Measurements from ENCODE around the gene NPAP1. TPM values are rescaled to one million over a fixed set of nuclear protein-coding genes. Genes with fewer than 3 reads are reported as not detected.

Gene NPAP1
- total RNA-seq, 1 experiment from 2014 or later, result 0.13 TPM

DNA sequence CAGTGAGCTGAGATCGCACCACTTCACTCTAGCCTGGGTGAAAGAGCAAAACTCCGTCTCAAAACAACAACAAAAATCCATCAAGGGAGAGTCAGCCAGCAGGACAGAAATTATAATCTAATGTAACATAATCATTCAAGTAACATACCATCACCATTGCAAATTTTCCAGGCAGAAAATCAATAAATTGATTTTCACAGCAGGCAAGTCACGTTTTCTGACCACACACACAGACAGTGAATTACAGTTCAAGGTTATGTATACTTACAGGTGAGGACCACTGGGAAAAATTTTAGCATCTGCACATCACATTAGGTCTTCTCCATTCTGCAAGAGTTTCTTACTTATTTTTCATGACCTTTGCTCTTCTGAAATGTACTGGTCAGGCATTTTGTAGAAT, 29.9 kb upstream of the NPAP1 start:
- no peaks in the 10 kb centered on the region for H3K4me1 Mint-ChIP-seq
- peaks cover 41% of the 10 kb centered on the region for H3K36me3 Mint-ChIP-seq
- no peak overlapping the region for H3K27ac Mint-ChIP-seq
- ATAC-seq (no peak), DNase-seq (ENCODE audit: low spot score) (no peak)
- CTCF ChIA-PET, result no interaction called here
- no peak for TF ChIP-seq TEAD4 (CRISPR knock-in tag; IDR thresholded peaks at IDR 0.05)
- TF ChIP-seq SMAD4 (CRISPR knock-in tag; IDR thresholded peaks at IDR 0.05), result no peak
- no peak for TF ChIP-seq KAT7 (CRISPR knock-in tag; IDR thresholded peaks at IDR 0.05; ENCODE audit: borderline replicate concordance)
- TF ChIP-seq SOX15 (CRISPR knock-in tag; IDR thresholded peaks at IDR 0.05), result no peak
- no peak for TF ChIP-seq NR2C2 (CRISPR knock-in tag; IDR thresholded peaks at IDR 0.05)
- POLR2A ChIA-PET, result no interaction called here
- H3K27me3 Mint-ChIP-seq (ENCODE audit: low read depth), result 0 out of 2 replicates have a peak, but pooled peaks cover 3% of the 10 kb centered on the region
- H3K9me3 Mint-ChIP-seq, result peaks cover 52% of the 10 kb centered on the region
- no peak overlapping the region for H3K4me3 Mint-ChIP-seq

DNA sequence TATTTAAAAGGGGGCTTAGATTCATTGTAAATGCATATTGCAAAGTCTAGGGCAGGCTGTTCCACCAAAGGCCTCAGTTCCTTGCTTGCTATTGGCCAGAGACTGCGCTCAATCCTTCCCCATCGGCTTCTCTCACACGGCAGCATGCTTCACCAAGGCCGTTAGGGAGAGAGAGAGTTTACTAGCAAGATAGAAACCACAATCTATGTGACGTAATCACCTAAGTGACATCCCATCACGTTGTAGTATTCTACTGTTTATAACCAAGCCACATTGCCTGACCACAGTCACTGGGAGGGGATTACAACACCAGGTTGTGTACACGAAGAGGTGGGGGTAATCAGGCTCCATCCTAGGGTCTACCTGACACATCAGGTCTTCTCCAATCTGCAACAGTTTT, 16.0 kb upstream of the NPAP1 start:
- no peak for TF ChIP-seq RORB (CRISPR knock-in tag; IDR thresholded peaks at IDR 0.05)
- TF ChIP-seq, protein P1, sequence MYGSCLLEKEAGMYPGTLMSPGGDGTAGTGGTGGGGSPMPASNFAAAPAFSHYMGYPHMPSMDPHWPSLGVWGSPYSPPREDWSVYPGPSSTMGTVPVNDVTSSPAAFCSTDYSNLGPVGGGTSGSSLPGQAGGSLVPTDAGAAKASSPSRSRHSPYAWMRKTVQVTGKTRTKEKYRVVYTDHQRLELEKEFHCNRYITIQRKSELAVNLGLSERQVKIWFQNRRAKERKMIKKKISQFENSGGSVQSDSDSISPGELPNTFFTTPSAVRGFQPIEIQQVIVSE (CRISPR knock-in tag; IDR thresholded peaks at IDR 0.05; ENCODE audit: borderline replicate concordance), result no peak
- TF ChIP-seq ZNF423 (CRISPR knock-in tag; IDR thresholded peaks at IDR 0.05), result no peak
- TF ChIP-seq, protein P2, sequence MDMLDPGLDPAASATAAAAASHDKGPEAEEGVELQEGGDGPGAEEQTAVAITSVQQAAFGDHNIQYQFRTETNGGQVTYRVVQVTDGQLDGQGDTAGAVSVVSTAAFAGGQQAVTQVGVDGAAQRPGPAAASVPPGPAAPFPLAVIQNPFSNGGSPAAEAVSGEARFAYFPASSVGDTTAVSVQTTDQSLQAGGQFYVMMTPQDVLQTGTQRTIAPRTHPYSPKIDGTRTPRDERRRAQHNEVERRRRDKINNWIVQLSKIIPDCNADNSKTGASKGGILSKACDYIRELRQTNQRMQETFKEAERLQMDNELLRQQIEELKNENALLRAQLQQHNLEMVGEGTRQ (CRISPR knock-in tag; IDR thresholded peaks at IDR 0.05), result no peak
- no peak for TF ChIP-seq NR3C1 (CRISPR knock-in tag; conservative IDR thresholded peaks at IDR 0.05; ENCODE audit: low read depth)
- TF ChIP-seq, protein P3, sequence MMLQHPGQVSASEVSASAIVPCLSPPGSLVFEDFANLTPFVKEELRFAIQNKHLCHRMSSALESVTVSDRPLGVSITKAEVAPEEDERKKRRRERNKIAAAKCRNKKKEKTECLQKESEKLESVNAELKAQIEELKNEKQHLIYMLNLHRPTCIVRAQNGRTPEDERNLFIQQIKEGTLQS (CRISPR knock-in tag; conservative IDR thresholded peaks at IDR 0.05), result no peak
- no peak for TF ChIP-seq TCF7 (CRISPR knock-in tag; IDR thresholded peaks at IDR 0.05; ENCODE audit: low read depth)
- no peak for TF ChIP-seq CBFB (CRISPR knock-in tag; IDR thresholded peaks at IDR 0.05; ENCODE audit: low read depth)
- TF ChIP-seq, protein P4, sequence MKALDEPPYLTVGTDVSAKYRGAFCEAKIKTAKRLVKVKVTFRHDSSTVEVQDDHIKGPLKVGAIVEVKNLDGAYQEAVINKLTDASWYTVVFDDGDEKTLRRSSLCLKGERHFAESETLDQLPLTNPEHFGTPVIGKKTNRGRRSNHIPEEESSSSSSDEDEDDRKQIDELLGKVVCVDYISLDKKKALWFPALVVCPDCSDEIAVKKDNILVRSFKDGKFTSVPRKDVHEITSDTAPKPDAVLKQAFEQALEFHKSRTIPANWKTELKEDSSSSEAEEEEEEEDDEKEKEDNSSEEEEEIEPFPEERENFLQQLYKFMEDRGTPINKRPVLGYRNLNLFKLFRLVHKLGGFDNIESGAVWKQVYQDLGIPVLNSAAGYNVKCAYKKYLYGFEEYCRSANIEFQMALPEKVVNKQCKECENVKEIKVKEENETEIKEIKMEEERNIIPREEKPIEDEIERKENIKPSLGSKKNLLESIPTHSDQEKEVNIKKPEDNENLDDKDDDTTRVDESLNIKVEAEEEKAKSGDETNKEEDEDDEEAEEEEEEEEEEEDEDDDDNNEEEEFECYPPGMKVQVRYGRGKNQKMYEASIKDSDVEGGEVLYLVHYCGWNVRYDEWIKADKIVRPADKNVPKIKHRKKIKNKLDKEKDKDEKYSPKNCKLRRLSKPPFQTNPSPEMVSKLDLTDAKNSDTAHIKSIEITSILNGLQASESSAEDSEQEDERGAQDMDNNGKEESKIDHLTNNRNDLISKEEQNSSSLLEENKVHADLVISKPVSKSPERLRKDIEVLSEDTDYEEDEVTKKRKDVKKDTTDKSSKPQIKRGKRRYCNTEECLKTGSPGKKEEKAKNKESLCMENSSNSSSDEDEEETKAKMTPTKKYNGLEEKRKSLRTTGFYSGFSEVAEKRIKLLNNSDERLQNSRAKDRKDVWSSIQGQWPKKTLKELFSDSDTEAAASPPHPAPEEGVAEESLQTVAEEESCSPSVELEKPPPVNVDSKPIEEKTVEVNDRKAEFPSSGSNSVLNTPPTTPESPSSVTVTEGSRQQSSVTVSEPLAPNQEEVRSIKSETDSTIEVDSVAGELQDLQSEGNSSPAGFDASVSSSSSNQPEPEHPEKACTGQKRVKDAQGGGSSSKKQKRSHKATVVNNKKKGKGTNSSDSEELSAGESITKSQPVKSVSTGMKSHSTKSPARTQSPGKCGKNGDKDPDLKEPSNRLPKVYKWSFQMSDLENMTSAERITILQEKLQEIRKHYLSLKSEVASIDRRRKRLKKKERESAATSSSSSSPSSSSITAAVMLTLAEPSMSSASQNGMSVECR (CRISPR knock-in tag; IDR thresholded peaks at IDR 0.05; ENCODE audit: borderline replicate concordance), result no peak
- ChIA-PET POLR2A (no interaction called here), CTCF (no interaction called here)
- DNase-seq (ENCODE audit: low spot score) (no peak), ATAC-seq (no peak)
- H3K4me1 Mint-ChIP-seq, result no peaks in the 10 kb centered on the region
- H3K36me3 Mint-ChIP-seq, result peaks cover 9% of the 10 kb centered on the region
- no peak overlapping the region for H3K4me3 Mint-ChIP-seq
- peaks cover 4% of the 10 kb centered on the region; the same call in 1 of the 2 replicates for H3K27me3 Mint-ChIP-seq (ENCODE audit: low read depth)
- peaks cover 54% of the 10 kb centered on the region for H3K9me3 Mint-ChIP-seq
- H3K27ac Mint-ChIP-seq, result no peak overlapping the region

DNA sequence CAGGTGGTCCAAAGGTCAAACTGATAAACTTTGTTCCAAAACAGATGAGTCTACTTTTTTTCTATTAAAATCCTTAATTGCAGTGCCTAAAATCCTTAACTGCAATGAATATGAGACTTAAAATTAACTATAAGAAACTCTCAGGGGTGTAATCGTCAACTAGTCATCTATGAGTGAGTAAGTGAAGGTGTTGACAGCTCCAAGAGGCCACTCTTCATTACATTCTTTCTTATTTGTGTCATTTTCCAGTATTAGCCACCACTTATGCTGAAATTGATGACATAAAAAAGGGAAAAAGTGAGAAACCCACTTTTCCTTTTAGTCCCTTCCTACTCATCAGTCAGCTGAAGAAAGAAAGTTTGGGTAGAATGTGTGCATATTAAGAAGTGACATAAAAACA, 12.6 kb upstream of the NPAP1 start:
- no peak overlapping the region for H3K27ac Mint-ChIP-seq
- TF ChIP-seq, protein P5, sequence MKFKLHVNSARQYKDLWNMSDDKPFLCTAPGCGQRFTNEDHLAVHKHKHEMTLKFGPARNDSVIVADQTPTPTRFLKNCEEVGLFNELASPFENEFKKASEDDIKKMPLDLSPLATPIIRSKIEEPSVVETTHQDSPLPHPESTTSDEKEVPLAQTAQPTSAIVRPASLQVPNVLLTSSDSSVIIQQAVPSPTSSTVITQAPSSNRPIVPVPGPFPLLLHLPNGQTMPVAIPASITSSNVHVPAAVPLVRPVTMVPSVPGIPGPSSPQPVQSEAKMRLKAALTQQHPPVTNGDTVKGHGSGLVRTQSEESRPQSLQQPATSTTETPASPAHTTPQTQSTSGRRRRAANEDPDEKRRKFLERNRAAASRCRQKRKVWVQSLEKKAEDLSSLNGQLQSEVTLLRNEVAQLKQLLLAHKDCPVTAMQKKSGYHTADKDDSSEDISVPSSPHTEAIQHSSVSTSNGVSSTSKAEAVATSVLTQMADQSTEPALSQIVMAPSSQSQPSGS (CRISPR knock-in tag; IDR thresholded peaks at IDR 0.05; ENCODE audit: borderline replicate concordance, low read depth), result no peak
- TF ChIP-seq, protein P6, sequence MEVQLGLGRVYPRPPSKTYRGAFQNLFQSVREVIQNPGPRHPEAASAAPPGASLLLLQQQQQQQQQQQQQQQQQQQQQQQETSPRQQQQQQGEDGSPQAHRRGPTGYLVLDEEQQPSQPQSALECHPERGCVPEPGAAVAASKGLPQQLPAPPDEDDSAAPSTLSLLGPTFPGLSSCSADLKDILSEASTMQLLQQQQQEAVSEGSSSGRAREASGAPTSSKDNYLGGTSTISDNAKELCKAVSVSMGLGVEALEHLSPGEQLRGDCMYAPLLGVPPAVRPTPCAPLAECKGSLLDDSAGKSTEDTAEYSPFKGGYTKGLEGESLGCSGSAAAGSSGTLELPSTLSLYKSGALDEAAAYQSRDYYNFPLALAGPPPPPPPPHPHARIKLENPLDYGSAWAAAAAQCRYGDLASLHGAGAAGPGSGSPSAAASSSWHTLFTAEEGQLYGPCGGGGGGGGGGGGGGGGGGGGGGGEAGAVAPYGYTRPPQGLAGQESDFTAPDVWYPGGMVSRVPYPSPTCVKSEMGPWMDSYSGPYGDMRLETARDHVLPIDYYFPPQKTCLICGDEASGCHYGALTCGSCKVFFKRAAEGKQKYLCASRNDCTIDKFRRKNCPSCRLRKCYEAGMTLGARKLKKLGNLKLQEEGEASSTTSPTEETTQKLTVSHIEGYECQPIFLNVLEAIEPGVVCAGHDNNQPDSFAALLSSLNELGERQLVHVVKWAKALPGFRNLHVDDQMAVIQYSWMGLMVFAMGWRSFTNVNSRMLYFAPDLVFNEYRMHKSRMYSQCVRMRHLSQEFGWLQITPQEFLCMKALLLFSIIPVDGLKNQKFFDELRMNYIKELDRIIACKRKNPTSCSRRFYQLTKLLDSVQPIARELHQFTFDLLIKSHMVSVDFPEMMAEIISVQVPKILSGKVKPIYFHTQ (CRISPR knock-in tag; IDR thresholded peaks at IDR 0.05), result no peak
- ChIA-PET POLR2A (no interaction called here), CTCF (no interaction called here)
- ATAC-seq (no peak), DNase-seq (ENCODE audit: low spot score) (no peak)
- no peak overlapping the region for H3K4me3 Mint-ChIP-seq
- no peaks in the 10 kb centered on the region for H3K4me1 Mint-ChIP-seq
- H3K9me3 Mint-ChIP-seq, result peaks cover 61% of the 10 kb centered on the region
- no peaks in the 10 kb centered on the region for H3K27me3 Mint-ChIP-seq (ENCODE audit: low read depth)
- H3K36me3 Mint-ChIP-seq, result peaks cover 11% of the 10 kb centered on the region; the same call in 1 of the 2 replicates

Data from WTC11 (cell line).